Naive thymus-derived CD8-positive, alpha-beta T cell (primary cell): ENCODE data around the gene LMTK3. TPM values are rescaled to one million over a fixed set of nuclear protein-coding genes. Genes with fewer than 3 reads are reported as not detected.
"Not testable (repeated sequence)": the region's sequence is repeated elsewhere in the genome, so short reads cannot be mapped to it uniquely, and the experiment has no call there.

Source experiments
- ATAC-seq, 2 donors: fragments of 150-1000 bp; cut with Tn5 transposase in 1 of 2; sonication (Bioruptor Pico), chemical (Tn5 transposase) in 1 of 2; 1 replicate in 1 of 2; 2 replicates in 1 of 2; pipeline ENCODE4 v1.10.0; 2021; ENCODE audit warnings: mild to moderate bottlenecking in 2 of 2, moderate library complexity in 2 of 2
- POLR2A ChIA-PET: fragments of 350-600 bp; sonication (Branson Sonifier 250); formaldehyde crosslinking; loops from one replicate; lab custom pipeline; 2021; ENCODE audit warnings: antibody characterized with exemption; lab: Charles Lee
- DNase-seq, 10 donors: peaks; one replicate each; pipeline versions ENCODE4 v3.0.0 to v3.0.0-alpha.2; 2020 to 2022
- H3K27ac Mint-ChIP-seq, 10 donors: one replicate each; pipeline ENCODE4 v1.8.0; 2020 to 2022; ENCODE audit warnings: mild to moderate bottlenecking in 10 of 10, mixed read lengths in 10 of 10, moderate library complexity in 4 of 10, inconsistent platforms in 1 of 10
- H3K27me3 Mint-ChIP-seq, 5 donors: one replicate each; pipeline ENCODE4 v1.8.0; 2021 to 2022; ENCODE audit warnings: mixed read lengths in 5 of 5
- H3K36me3 Mint-ChIP-seq, 3 donors: one replicate each; pipeline ENCODE4 v1.8.0; 2020 to 2022; ENCODE audit warnings: mixed read lengths in 3 of 3, mild to moderate bottlenecking in 2 of 3, inconsistent platforms in 1 of 3
- H3K4me1 Mint-ChIP-seq, 4 donors: one replicate each; pipeline ENCODE4 v1.8.0; 2021 to 2022; ENCODE audit warnings: mixed read lengths in 4 of 4
- H3K4me3 Mint-ChIP-seq, 10 donors: one replicate each; pipeline ENCODE4 v1.8.0; 2020 to 2022; ENCODE audit warnings: mild to moderate bottlenecking in 10 of 10, mixed read lengths in 10 of 10, moderate library complexity in 6 of 10, inconsistent platforms in 1 of 10
- H3K9me3 Mint-ChIP-seq, 9 donors: one replicate each; pipeline ENCODE4 v1.8.0; 2020 to 2022; ENCODE audit warnings: mixed read lengths in 9 of 9, mild to moderate bottlenecking in 3 of 9, inconsistent platforms in 1 of 9, moderate library complexity in 1 of 9
- polyA plus RNA-seq, 3 donors: library from polyadenylated mRNA; unstranded; fragments of 300-500 nt; fragmentation: Illumina TruSeq; gene quantifications; one replicate each; pipeline ENCODE4 v1.2.3, GENCODE V29; 2021
- total RNA-seq, 8 experiments: library from RNA in 2 of 8; stranded (reverse) in 2 of 8; gene quantifications; one replicate each; pipeline ENCODE4 v1.2.3 and lab custom pipeline; 2021 to 2026

Gene LMTK3
- total and polyA plus RNA-seq, 5 experiments from 2014 or later = 0.15 to 21.5 (median 21.4) TPM; not detected in 2

- Mint-ChIP-seq H3K4me1 (no peaks in the 10 kb centered on the region), H3K4me3 (no peak overlapping the region), H3K9me3 (no peaks in the 10 kb centered on the region), H3K36me3 (no peaks in the 10 kb centered on the region), H3K27me3 (peaks cover 0 to 8% (median 1%) of the 10 kb centered on the region in 5 donors), H3K27ac (no peak overlapping the region)
- no peak for DNase-seq
- no peak for ATAC-seq
- POLR2A ChIA-PET = no interaction called here
Observed at GRCh38 chr19:48549380-48549779, 37.7 kb upstream of the LMTK3 start.

- no peaks in the 10 kb centered on the region for H3K9me3 Mint-ChIP-seq
- H3K4me1 Mint-ChIP-seq = no peaks in the 10 kb centered on the region
- no peaks in the 10 kb centered on the region for H3K36me3 Mint-ChIP-seq
- H3K27me3 Mint-ChIP-seq = peaks cover 0 to 7% (median 1%) of the 10 kb centered on the region in 5 donors
- no peak overlapping the region for H3K4me3 Mint-ChIP-seq
- DNase-seq = no peak
- H3K27ac Mint-ChIP-seq = no peak overlapping the region
- POLR2A ChIA-PET = no interaction called here
- ATAC-seq = no peak
Observed at GRCh38 chr19:48548253-48548911, 36.7 kb upstream of the LMTK3 start.

- H3K4me1 Mint-ChIP-seq = no peaks in the 10 kb centered on the region
- POLR2A ChIA-PET = no interaction called here
- H3K4me3 Mint-ChIP-seq = no peak overlapping the region
- ATAC-seq (no peak), DNase-seq (no peak)
- no peaks in the 10 kb centered on the region for H3K36me3 Mint-ChIP-seq
- peaks cover 0 to 7% (median 1%) of the 10 kb centered on the region in 5 donors for H3K27me3 Mint-ChIP-seq
- no peak overlapping the region for H3K27ac Mint-ChIP-seq
- no peaks in the 10 kb centered on the region for H3K9me3 Mint-ChIP-seq
Observed at GRCh38 chr19:48547722-48548121, 36.1 kb upstream of the LMTK3 start.

GRCh38 chr19:48544856-48545750 is 33.5 kb upstream of the LMTK3 start:
- DNase-seq (no peak), ATAC-seq (no peak)
- Mint-ChIP-seq H3K9me3 (no peaks in the 10 kb centered on the region), H3K36me3 (no peaks in the 10 kb centered on the region), H3K4me1 (peaks cover 0 to 2% (median 0%) of the 10 kb centered on the region in 4 donors), H3K4me3 (no peak overlapping the region), H3K27ac (no peak overlapping the region), H3K27me3 (peaks cover 0 to 1% (median 0%) of the 10 kb centered on the region in 5 donors)
- POLR2A ChIA-PET = no interaction called here

- POLR2A ChIA-PET = no interaction called here
- Mint-ChIP-seq H3K27me3 (peaks cover 0 to 1% (median 0%) of the 10 kb centered on the region in 5 donors), H3K27ac (no peak overlapping the region), H3K36me3 (no peaks in the 10 kb centered on the region), H3K4me1 (peaks cover 0 to 2% (median 0%) of the 10 kb centered on the region in 4 donors), H3K9me3 (no peaks in the 10 kb centered on the region), H3K4me3 (no peak overlapping the region)
- ATAC-seq (no peak), DNase-seq (no peak)
Observed at GRCh38 chr19:48543121-48543710, 31.6 kb upstream of the LMTK3 start.

GRCh38 chr19:48541813-48542212 is 30.2 kb upstream of the LMTK3 start:
- no peaks in the 10 kb centered on the region for H3K36me3 Mint-ChIP-seq
- ATAC-seq (no peak), DNase-seq (no peak)
- no peak overlapping the region for H3K4me3 Mint-ChIP-seq
- peaks cover 0 to 2% (median 0%) of the 10 kb centered on the region in 4 donors for H3K4me1 Mint-ChIP-seq
- no peak overlapping the region for H3K27ac Mint-ChIP-seq
- H3K9me3 Mint-ChIP-seq = no peaks in the 10 kb centered on the region
- POLR2A ChIA-PET = interaction anchor here (0.7 kb wide), 1 partner anchor 66 kb away, joined by 4 read pairs; no protein-coding TSS in a partner anchor
- H3K27me3 Mint-ChIP-seq = peaks cover 0 to 3% (median 0%) of the 10 kb centered on the region in 5 donors

DNA sequence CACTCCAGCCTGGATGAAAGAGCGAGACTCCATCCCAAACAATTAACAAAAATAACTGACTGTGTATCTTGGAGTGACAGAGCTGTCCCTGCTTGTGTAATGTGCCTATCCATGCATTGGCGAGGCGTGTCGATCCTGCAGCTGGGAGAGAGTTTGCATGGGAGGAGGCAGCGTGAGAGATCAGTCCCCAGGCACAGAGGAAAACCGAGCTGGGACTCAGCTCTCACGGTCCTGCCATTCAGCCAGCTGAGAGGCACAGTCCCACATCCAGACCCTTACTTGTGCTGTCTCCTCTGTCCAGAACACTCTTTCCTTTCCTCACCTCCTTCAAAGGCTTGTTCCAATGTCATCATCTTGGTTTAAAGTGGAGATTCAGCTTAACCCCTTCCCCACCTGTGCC is 28.5 kb upstream of the LMTK3 start:
- peaks cover 0 to 2% (median 0%) of the 10 kb centered on the region in 4 donors for H3K4me1 Mint-ChIP-seq
- ATAC-seq (no peak), DNase-seq (no peak)
- H3K27ac Mint-ChIP-seq = no peak overlapping the region
- H3K9me3 Mint-ChIP-seq = no peaks in the 10 kb centered on the region
- H3K27me3 Mint-ChIP-seq = peaks cover 0 to 3% (median 1%) of the 10 kb centered on the region in 5 donors
- no peak overlapping the region for H3K4me3 Mint-ChIP-seq
- POLR2A ChIA-PET = no interaction called here
- no peaks in the 10 kb centered on the region for H3K36me3 Mint-ChIP-seq

DNA sequence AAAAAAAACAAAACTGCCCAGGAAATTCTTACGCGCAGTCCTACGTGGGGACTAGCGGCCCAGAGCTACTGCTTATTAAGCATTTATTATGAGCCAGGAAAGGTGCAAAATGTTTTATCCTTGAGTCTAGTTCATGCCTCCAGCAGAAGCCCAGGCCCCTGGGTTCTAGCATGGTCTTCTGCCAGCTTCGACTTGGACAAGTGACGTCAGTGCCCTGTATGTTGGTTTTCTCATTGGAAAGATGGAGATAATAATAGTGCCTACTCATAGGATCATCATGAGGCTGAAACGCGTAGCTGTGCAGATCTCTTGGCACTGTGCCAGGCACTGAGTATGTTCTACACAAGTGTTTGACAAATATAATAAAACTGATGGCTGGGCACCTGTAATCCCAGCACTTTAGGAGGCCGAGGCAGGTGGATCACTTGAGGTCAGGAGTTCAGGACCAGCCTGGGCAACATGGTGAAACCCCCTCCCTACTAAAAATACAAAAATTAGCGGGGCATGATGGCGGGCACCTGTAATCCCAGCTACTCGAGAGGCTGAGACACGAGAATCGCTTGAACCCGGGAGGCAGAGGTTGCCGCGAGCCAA is 28.0 kb upstream of the LMTK3 start:
- ATAC-seq (no peak), DNase-seq (no peak)
- POLR2A ChIA-PET = interaction anchor here (0.6 to 0.7 kb wide), 4 partner anchors 14 to 1179 kb away, joined by 4 to 7 read pairs (median 4); no protein-coding TSS in a partner anchor
- peaks cover 0 to 2% (median 0%) of the 10 kb centered on the region in 4 donors for H3K4me1 Mint-ChIP-seq
- H3K27me3 Mint-ChIP-seq = peaks cover 0 to 3% (median 1%) of the 10 kb centered on the region in 5 donors
- H3K4me3 Mint-ChIP-seq = no peak overlapping the region
- H3K27ac Mint-ChIP-seq = no peak overlapping the region
- H3K9me3 Mint-ChIP-seq = no peaks in the 10 kb centered on the region
- no peaks in the 10 kb centered on the region for H3K36me3 Mint-ChIP-seq

DNA sequence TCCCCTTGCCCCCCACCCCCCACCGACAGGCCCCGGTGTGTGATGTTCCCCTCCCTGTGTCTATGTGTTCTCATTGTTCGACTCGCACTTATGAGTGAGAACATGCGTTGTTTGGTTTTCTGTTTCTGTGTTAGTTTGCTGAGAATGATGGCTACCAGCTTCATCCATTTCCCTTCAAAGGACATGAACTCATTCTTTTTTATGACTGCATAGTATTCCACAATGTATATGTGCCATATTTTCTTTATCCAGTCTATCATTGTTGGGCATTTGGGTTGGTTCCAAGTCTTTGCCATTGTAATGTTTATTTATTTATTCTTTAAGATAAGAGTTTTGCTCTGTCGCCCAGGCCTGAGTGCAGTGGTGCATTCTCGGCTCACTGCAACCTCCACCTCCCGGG is 26.4 kb upstream of the LMTK3 start:
- H3K9me3 Mint-ChIP-seq, H3K27ac Mint-ChIP-seq, H3K4me3 Mint-ChIP-seq, ATAC-seq, POLR2A ChIA-PET, H3K27me3 Mint-ChIP-seq, DNase-seq, H3K4me1 Mint-ChIP-seq, H3K36me3 Mint-ChIP-seq: not testable (repeated sequence)

- ATAC-seq = no peak
- Mint-ChIP-seq H3K4me3 (no peak overlapping the region), H3K9me3 (no peaks in the 10 kb centered on the region)
Observed at GRCh38 chr19:48537541-48537940, 25.9 kb upstream of the LMTK3 start.

GRCh38 chr19:48533770-48534169 is 22.1 kb upstream of the LMTK3 start:
- H3K4me1 Mint-ChIP-seq = no peaks in the 10 kb centered on the region
- POLR2A ChIA-PET = interaction anchor here (0.7 kb wide), 1 partner anchor 942 kb away, joined by 4 read pairs; no protein-coding TSS in a partner anchor
- H3K4me3 Mint-ChIP-seq = no peak overlapping the region
- H3K9me3 Mint-ChIP-seq = peaks cover 0 to 12% (median 5%) of the 10 kb centered on the region in 9 donors
- DNase-seq = no peak
- H3K36me3 Mint-ChIP-seq = peaks cover 0 to 3% (median 3%) of the 10 kb centered on the region in 3 donors
- no peak overlapping the region for H3K27ac Mint-ChIP-seq
- H3K27me3 Mint-ChIP-seq = peaks cover 0 to 9% (median 3%) of the 10 kb centered on the region in 5 donors
- no peak for ATAC-seq

More at GRCh38 chr19:48537541-48537940, 25.9 kb upstream of the LMTK3 start:
- Mint-ChIP-seq H3K27ac (no peak overlapping the region), H3K36me3 (no peaks in the 10 kb centered on the region), H3K27me3 (peaks cover 0 to 3% (median 1%) of the 10 kb centered on the region in 5 donors), H3K4me1 (peaks cover 0 to 2% (median 0%) of the 10 kb centered on the region in 4 donors)
- POLR2A ChIA-PET = no interaction called here
- DNase-seq = no peak

GRCh38 chr19:48530770-48531169 is 19.1 kb upstream of the LMTK3 start:
- POLR2A ChIA-PET = interaction anchor here (0.6 kb wide), 1 partner anchor 72 kb away, joined by 3 read pairs; no protein-coding TSS in a partner anchor
- Mint-ChIP-seq H3K27ac (no peak overlapping the region), H3K27me3 (peaks cover 0 to 7% (median 1%) of the 10 kb centered on the region in 5 donors), H3K9me3 (peaks cover 0 to 40% (median 12%) of the 10 kb centered on the region in 9 donors), H3K4me3 (no peak overlapping the region), H3K36me3 (peaks cover 0 to 14% (median 10%) of the 10 kb centered on the region in 3 donors), H3K4me1 (no peaks in the 10 kb centered on the region)
- DNase-seq (no peak), ATAC-seq (no peak)
